ENCODE results near the gene FCRL3.
A peak's percentile ranks its signal among the peaks of the same experiment; 100 is the strongest.
"Not testable (repeated sequence)": the region's sequence is repeated elsewhere in the genome, so short reads cannot be mapped to it uniquely, and the experiment has no call there.

FCRL3 gene

GRCh38 chr1:157700732-157701131 lies at the start of gene FCRL3:
Gene FCRL3, minus strand, starts transcription at chr1:157700769. Its CDS starts 280 bp downstream, at chr1:157700489.
- DNase-seq: no peak

- DNase-seq: no peak
Observed at GRCh38 chr1:157748262-157748817, 47.8 kb upstream of the FCRL3 start.

- no peak for DNase-seq
Observed at GRCh38 chr1:157739229-157739901, 38.8 kb upstream of the FCRL3 start.

- DNase-seq: not testable (repeated sequence)
Observed at GRCh38 chr1:157735991-157736390, 35.4 kb upstream of the FCRL3 start.

- no peak for DNase-seq
Observed at GRCh38 chr1:157734321-157734720, 33.8 kb upstream of the FCRL3 start.

GRCh38 chr1:157732755-157733154 lies 32.2 kb upstream of the FCRL3 start:
- no peak for DNase-seq

- DNase-seq: no peak
Observed at GRCh38 chr1:157725221-157725577, 24.6 kb upstream of the FCRL3 start.

- DNase-seq: no peak
Observed at GRCh38 chr1:157724537-157725220, 24.1 kb upstream of the FCRL3 start.

- DNase-seq: no peak
Observed at GRCh38 chr1:157723157-157723556, 22.6 kb upstream of the FCRL3 start.

GRCh38 chr1:157721985-157722384 lies 21.4 kb upstream of the FCRL3 start:
- no peak for DNase-seq

- no peak for DNase-seq
Observed at GRCh38 chr1:157715736-157716135, 15.2 kb upstream of the FCRL3 start.

- DNase-seq: no peak
Observed at GRCh38 chr1:157711802-157712201, 11.2 kb upstream of the FCRL3 start.

- DNase-seq: no peak
Observed at GRCh38 chr1:157704878-157705277, 4.3 kb upstream of the FCRL3 start.

- no peak for DNase-seq
Observed at GRCh38 chr1:157703981-157704380, 3.4 kb upstream of the FCRL3 start.

GRCh38 chr1:157702308-157702825 lies 1.8 kb upstream of the FCRL3 start:
- no peak for DNase-seq

- no peak for DNase-seq
Observed at GRCh38 chr1:157700305-157700704, 264 bp downstream of the FCRL3 start.

- no peak for DNase-seq
Observed at GRCh38 chr1:157697781-157698569, 2.6 kb downstream of the FCRL3 start.

- DNase-seq: no peak
Observed at GRCh38 chr1:157696966-157697628, 3.5 kb downstream of the FCRL3 start.

- no peak for DNase-seq
Observed at GRCh38 chr1:157695417-157695816, 5.2 kb downstream of the FCRL3 start.

- peak; percentile 17 for DNase-seq
Observed at GRCh38 chr1:157691285-157691920, 9.2 kb downstream of the FCRL3 start.

GRCh38 chr1:157682710-157683437 lies 17.7 kb downstream of the FCRL3 start:
- no peak for DNase-seq

GRCh38 chr1:157678721-157679120 lies 21.8 kb downstream of the FCRL3 start:
- DNase-seq: no peak
